Activated CD4-positive, alpha-beta T cell treated with anti-CD3 and anti-CD28 coated beads, Interleukin-2, amount 10 ng/mL, durations not matched to agents 24 days and 14 days (primary cell): Measurements from ENCODE around the gene CXCL13. TPM values are rescaled to one million over a fixed set of nuclear protein-coding genes. Genes with fewer than 3 reads are reported as not detected.

Source experiments
- DNase-seq: peaks from one replicate; pipeline ENCODE4 v3.0.0; 2022
- H3K27ac Mint-ChIP-seq: one replicate; pipeline ENCODE4 v1.8.0; 2022; ENCODE audit warnings: mild to moderate bottlenecking, mixed read lengths
- H3K27me3 Mint-ChIP-seq: one replicate; pipeline ENCODE4 v1.8.0; 2022; ENCODE audit warnings: mixed read lengths
- H3K36me3 Mint-ChIP-seq: one replicate; pipeline ENCODE4 v1.8.0; 2022; ENCODE audit warnings: low read depth, mild to moderate bottlenecking, mixed read lengths
- H3K4me1 Mint-ChIP-seq: one replicate; pipeline ENCODE4 v1.8.0; 2021; ENCODE audit warnings: mixed read lengths
- H3K4me3 Mint-ChIP-seq: one replicate; pipeline ENCODE4 v1.8.0; 2022; ENCODE audit warnings: mild to moderate bottlenecking, moderate library complexity, mixed read lengths
- H3K9me3 Mint-ChIP-seq: one replicate; pipeline ENCODE4 v1.8.0; 2021; ENCODE audit warnings: mixed read lengths
- intact Hi-C: fragments of 100-400 bp; cut with micrococcal nuclease; formaldehyde crosslinking; loops from one replicate; pipeline ENCODE4 v1.15.1; 2023
- total RNA-seq: library from RNA; stranded (reverse); gene quantifications from 2 replicates; pipeline ENCODE4 v1.2.3, GENCODE V29; 2022

CXCL13 gene
- total RNA-seq, 1 donor from 2014 or later, result 25.5 TPM

GRCh38 chr4:77590482-77590881 lies 15.1 kb upstream of the CXCL13 start:
- no peak for DNase-seq
- H3K4me1 Mint-ChIP-seq, result peaks cover 66% of the 10 kb centered on the region
- intact Hi-C loops, result no loop called here
- H3K9me3 Mint-ChIP-seq, result no peaks in the 10 kb centered on the region
- H3K27me3 Mint-ChIP-seq, result no peaks in the 10 kb centered on the region
- H3K36me3 Mint-ChIP-seq, result peaks cover 3% of the 10 kb centered on the region
- no peak overlapping the region for H3K4me3 Mint-ChIP-seq
- no peak overlapping the region for H3K27ac Mint-ChIP-seq

GRCh38 chr4:77591532-77591931 lies 14.1 kb upstream of the CXCL13 start:
- Mint-ChIP-seq H3K4me3 (no peak overlapping the region), H3K36me3 (peaks cover 3% of the 10 kb centered on the region), H3K27ac (peak overlapping the region; percentile 43), H3K27me3 (no peaks in the 10 kb centered on the region), H3K4me1 (peaks cover 66% of the 10 kb centered on the region), H3K9me3 (no peaks in the 10 kb centered on the region)
- intact Hi-C loops, result no loop called here
- no peak for DNase-seq

GRCh38 chr4:77593101-77593500 lies 12.5 kb upstream of the CXCL13 start:
- DNase-seq, result no peak
- intact Hi-C loops, result no loop called here
- H3K27me3 Mint-ChIP-seq, result no peaks in the 10 kb centered on the region
- H3K4me3 Mint-ChIP-seq, result peak overlapping the region; percentile 7
- peaks cover 3% of the 10 kb centered on the region for H3K36me3 Mint-ChIP-seq
- peak overlapping the region; percentile 84 for H3K27ac Mint-ChIP-seq
- no peaks in the 10 kb centered on the region for H3K9me3 Mint-ChIP-seq
- peaks cover 55% of the 10 kb centered on the region for H3K4me1 Mint-ChIP-seq

- intact Hi-C loops, result loop anchor here (2.0 kb wide), 1 partner anchor 13 kb away; no protein-coding TSS in a partner anchor
- Mint-ChIP-seq H3K9me3 (no peaks in the 10 kb centered on the region), H3K4me3 (no peak overlapping the region), H3K27ac (peak overlapping the region; percentile 84), H3K4me1 (peaks cover 48% of the 10 kb centered on the region), H3K36me3 (peaks cover 1% of the 10 kb centered on the region), H3K27me3 (no peaks in the 10 kb centered on the region)
- no peak for DNase-seq
These were observed 11.6 kb upstream of the CXCL13 start for GRCh38 chr4:77593993-77594392.

- H3K4me1 Mint-ChIP-seq, result peaks cover 48% of the 10 kb centered on the region
- peaks cover 1% of the 10 kb centered on the region for H3K36me3 Mint-ChIP-seq
- peak overlapping the region; percentile 44 for H3K4me3 Mint-ChIP-seq
These were observed 10.2 kb upstream of the CXCL13 start for GRCh38 chr4:77595364-77595973.

GRCh38 chr4:77599378-77599777 lies 6.2 kb upstream of the CXCL13 start:
- intact Hi-C loops, result no loop called here
- peaks cover 40% of the 10 kb centered on the region for H3K4me1 Mint-ChIP-seq
- H3K27ac Mint-ChIP-seq, result no peak overlapping the region
- H3K9me3 Mint-ChIP-seq, result no peaks in the 10 kb centered on the region
- H3K36me3 Mint-ChIP-seq, result no peaks in the 10 kb centered on the region
- no peaks in the 10 kb centered on the region for H3K27me3 Mint-ChIP-seq
- peak; percentile 63 for DNase-seq
- H3K4me3 Mint-ChIP-seq, result no peak overlapping the region

More at GRCh38 chr4:77595364-77595973, 10.2 kb upstream of the CXCL13 start:
- H3K9me3 Mint-ChIP-seq, result no peaks in the 10 kb centered on the region
- H3K27me3 Mint-ChIP-seq, result no peaks in the 10 kb centered on the region
- intact Hi-C loops, result loop anchor here (1.0 to 2.0 kb wide), 2 partner anchors 8 to 15 kb away; no protein-coding TSS in a partner anchor
- H3K27ac Mint-ChIP-seq, result peak overlapping the region; percentile 85
- DNase-seq, result no peak

- no peak overlapping the region for H3K4me3 Mint-ChIP-seq
- H3K27me3 Mint-ChIP-seq, result no peaks in the 10 kb centered on the region
- peak; percentile 78 for DNase-seq
- no peaks in the 10 kb centered on the region for H3K36me3 Mint-ChIP-seq
- no peaks in the 10 kb centered on the region for H3K9me3 Mint-ChIP-seq
- peaks cover 31% of the 10 kb centered on the region for H3K4me1 Mint-ChIP-seq
- H3K27ac Mint-ChIP-seq, result peak overlapping the region; percentile 69
- intact Hi-C loops, result loop anchor here (1.0 to 2.0 kb wide), 4 partner anchors 14 to 215 kb away; no protein-coding TSS in a partner anchor
These were observed 4.8 kb upstream of the CXCL13 start for GRCh38 chr4:77600521-77601451.

- Mint-ChIP-seq H3K27ac (peak overlapping the region; percentile 69), H3K36me3 (no peaks in the 10 kb centered on the region)
These were observed 3.9 kb upstream of the CXCL13 start for GRCh38 chr4:77601614-77602187.

GRCh38 chr4:77613267-77613666 lies 7.6 kb downstream of the CXCL13 start:
- Mint-ChIP-seq H3K4me3 (no peak overlapping the region), H3K9me3 (no peaks in the 10 kb centered on the region), H3K36me3 (no peaks in the 10 kb centered on the region), H3K4me1 (peaks cover 13% of the 10 kb centered on the region), H3K27me3 (peaks cover 6% of the 10 kb centered on the region), H3K27ac (no peak overlapping the region)
- no peak for DNase-seq
- intact Hi-C loops, result no loop called here

More at GRCh38 chr4:77601614-77602187, 3.9 kb upstream of the CXCL13 start:
- Mint-ChIP-seq H3K4me1 (peaks cover 28% of the 10 kb centered on the region), H3K4me3 (no peak overlapping the region), H3K9me3 (no peaks in the 10 kb centered on the region), H3K27me3 (no peaks in the 10 kb centered on the region)
- no peak for DNase-seq
- intact Hi-C loops, result loop anchor here (1.0 to 2.0 kb wide), 4 partner anchors 15 to 216 kb away; no protein-coding TSS in a partner anchor

GRCh38 chr4:77615153-77615552 lies 9.5 kb downstream of the CXCL13 start:
- Mint-ChIP-seq H3K4me1 (peaks cover 18% of the 10 kb centered on the region), H3K36me3 (no peaks in the 10 kb centered on the region), H3K27ac (no peak overlapping the region), H3K9me3 (no peaks in the 10 kb centered on the region), H3K27me3 (peaks cover 11% of the 10 kb centered on the region), H3K4me3 (no peak overlapping the region)
- no peak for DNase-seq
- intact Hi-C loops, result loop anchor here (5.0 kb wide), 1 partner anchor 248 kb away; no protein-coding TSS in a partner anchor

GRCh38 chr4:77617203-77617602 lies 11.6 kb downstream of the CXCL13 start:
- no peak for DNase-seq
- Mint-ChIP-seq H3K4me1 (peaks cover 18% of the 10 kb centered on the region), H3K4me3 (no peak overlapping the region), H3K9me3 (no peaks in the 10 kb centered on the region), H3K27ac (no peak overlapping the region), H3K27me3 (peaks cover 16% of the 10 kb centered on the region), H3K36me3 (no peaks in the 10 kb centered on the region)
- intact Hi-C loops, result loop anchor here (5.0 kb wide), 1 partner anchor 250 kb away; no protein-coding TSS in a partner anchor

- Mint-ChIP-seq H3K4me3 (no peak overlapping the region), H3K27me3 (peaks cover 18% of the 10 kb centered on the region), H3K9me3 (no peaks in the 10 kb centered on the region), H3K27ac (peak overlapping the region; percentile 39), H3K4me1 (peaks cover 16% of the 10 kb centered on the region), H3K36me3 (no peaks in the 10 kb centered on the region)
- intact Hi-C loops, result loop anchor here (1.0 to 5.0 kb wide), 6 partner anchors 18 to 251 kb away; no protein-coding TSS in a partner anchor
- peak; percentile 89 for DNase-seq
These were observed 13.0 kb downstream of the CXCL13 start for GRCh38 chr4:77618383-77619241.

- Mint-ChIP-seq H3K4me1 (peaks cover 14% of the 10 kb centered on the region), H3K4me3 (no peak overlapping the region), H3K27me3 (peaks cover 18% of the 10 kb centered on the region), H3K36me3 (no peaks in the 10 kb centered on the region), H3K27ac (no peak overlapping the region), H3K9me3 (no peaks in the 10 kb centered on the region)
- no peak for DNase-seq
- intact Hi-C loops, result loop anchor here (2.0 to 5.0 kb wide), 2 partner anchors 19 to 252 kb away; no protein-coding TSS in a partner anchor
These were observed 13.8 kb downstream of the CXCL13 start for GRCh38 chr4:77619408-77619807.
